NCI-H1694 (cell line): Measurements from ENCODE around the gene IGFBP4.

Experiments used
- DNase-seq: peaks from one replicate; lab custom pipeline; 2025; lab: John Stamatoyannopoulos, UW

IGFBP4 gene

GRCh38 chr17:40490289-40490853 lies 47.1 kb downstream of the IGFBP4 start:
- DNase-seq: peak; percentile 95

- no peak for DNase-seq
Observed at GRCh38 chr17:40490982-40491381, 47.7 kb downstream of the IGFBP4 start.

GRCh38 chr17:40491486-40491885 lies 48.2 kb downstream of the IGFBP4 start:
- peak; percentile 73 for DNase-seq

GRCh38 chr17:40493697-40494096 lies 50.4 kb downstream of the IGFBP4 start:
- no peak for DNase-seq

- DNase-seq: no peak
Observed at GRCh38 chr17:40495140-40495539, 51.9 kb downstream of the IGFBP4 start.

- no peak for DNase-seq
Observed at GRCh38 chr17:40496170-40496569, 52.9 kb downstream of the IGFBP4 start.

GRCh38 chr17:40496634-40497420 lies 53.6 kb downstream of the IGFBP4 start:
- DNase-seq: no peak

- DNase-seq: no peak
Observed at GRCh38 chr17:40497695-40498094, 54.4 kb downstream of the IGFBP4 start.

- DNase-seq: no peak
Observed at GRCh38 chr17:40498281-40499084, 55.2 kb downstream of the IGFBP4 start.

GRCh38 chr17:40499551-40500189 lies 56.4 kb downstream of the IGFBP4 start:
- DNase-seq: peak; percentile 49

GRCh38 chr17:40500190-40500589 lies 56.9 kb downstream of the IGFBP4 start:
- DNase-seq: no peak

- DNase-seq: no peak
Observed at GRCh38 chr17:40500709-40501108, 57.5 kb downstream of the IGFBP4 start.

- DNase-seq: no peak
Observed at GRCh38 chr17:40501499-40501911, 58.3 kb downstream of the IGFBP4 start, which contains the start of gene TNS4. TSS of gene TNS4 (minus strand) at chr17:40501623. CDS start at chr17:40496425, 5,198 bp downstream.

- no peak for DNase-seq
Observed at GRCh38 chr17:40502716-40503115, 59.5 kb downstream of the IGFBP4 start.

- no peak for DNase-seq
Observed at GRCh38 chr17:40503154-40503553, 59.9 kb downstream of the IGFBP4 start.

GRCh38 chr17:40506786-40507185 lies 63.5 kb downstream of the IGFBP4 start:
- DNase-seq: no peak
